Esophagus muscularis mucosa (tissue), 3 donors: ENCODE results near the gene TMEM121.

Source experiments
- POLR2A ChIP-seq: fragments of 450-650 bp; IDR thresholded peaks from one replicate; pipeline ENCODE4 v1.6.1; 2017; ENCODE audit warnings: antibody characterized with exemption, moderate library complexity, mild to moderate bottlenecking, low read depth
- POLR2AphosphoS5 ChIP-seq, 2 donors: sonication (generic); formaldehyde crosslinking; IDR thresholded peaks; one replicate each; pipeline ENCODE4 v1.6.1; 2017; ENCODE audit warnings: antibody characterized with exemption in 2 of 2
- TF ChIP-seq, protein P1 (sequence below), 3 experiments: fragments of 200-600 bp in 2 of 3; fragments of 450-650 bp in 1 of 3; sonication (generic) in 2 of 3; IDR thresholded peaks; one replicate each; pipeline ENCODE4 v1.5.1; 2017 to 2019; ENCODE audit warnings: antibody characterized with exemption in 3 of 3, mild to moderate bottlenecking in 2 of 3, moderate library complexity in 1 of 3

DNA sequence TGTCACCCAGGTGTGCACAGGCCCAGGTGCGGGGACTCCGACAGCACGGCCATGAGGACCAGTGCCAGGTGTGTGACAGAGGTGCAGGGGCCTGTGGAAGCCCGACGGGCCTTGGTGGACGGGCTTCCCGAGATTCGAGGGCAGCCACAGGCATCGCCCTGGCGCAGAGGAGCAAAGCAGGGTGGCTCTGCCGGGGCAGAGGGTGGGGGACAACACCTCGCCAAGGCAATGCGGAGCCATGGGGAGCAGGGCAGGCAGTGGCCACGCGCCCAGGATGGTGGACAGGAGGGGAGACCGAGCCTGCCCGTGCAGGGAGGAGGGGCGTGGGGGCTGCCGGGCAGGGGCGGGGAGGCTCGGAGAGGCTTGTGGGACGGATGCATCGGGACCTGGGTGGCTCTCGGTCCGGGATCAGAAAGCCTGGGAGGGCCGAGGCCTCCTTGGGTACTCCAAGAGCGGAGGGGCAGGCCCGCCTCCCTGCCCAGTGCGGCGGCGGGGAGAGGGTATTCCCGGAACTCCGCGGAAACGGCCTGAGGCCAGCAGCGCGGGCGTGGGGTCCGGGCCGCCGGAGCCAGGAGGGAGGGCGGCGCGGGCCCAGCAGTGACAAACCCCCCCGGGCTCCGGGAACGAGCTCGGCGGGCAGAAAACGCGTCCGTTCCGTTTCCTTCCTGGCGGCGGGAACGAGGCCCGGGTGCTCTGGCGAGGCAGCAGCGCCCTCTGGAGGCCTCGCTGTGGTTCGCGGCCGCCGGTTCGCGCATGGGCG, 1.6 kb downstream of the TMEM121 start:
- TF ChIP-seq POLR2AphosphoS5 (IDR thresholded peaks at IDR 0.05) = peak; percentile 69 to 79
- TF ChIP-seq, protein P1, sequence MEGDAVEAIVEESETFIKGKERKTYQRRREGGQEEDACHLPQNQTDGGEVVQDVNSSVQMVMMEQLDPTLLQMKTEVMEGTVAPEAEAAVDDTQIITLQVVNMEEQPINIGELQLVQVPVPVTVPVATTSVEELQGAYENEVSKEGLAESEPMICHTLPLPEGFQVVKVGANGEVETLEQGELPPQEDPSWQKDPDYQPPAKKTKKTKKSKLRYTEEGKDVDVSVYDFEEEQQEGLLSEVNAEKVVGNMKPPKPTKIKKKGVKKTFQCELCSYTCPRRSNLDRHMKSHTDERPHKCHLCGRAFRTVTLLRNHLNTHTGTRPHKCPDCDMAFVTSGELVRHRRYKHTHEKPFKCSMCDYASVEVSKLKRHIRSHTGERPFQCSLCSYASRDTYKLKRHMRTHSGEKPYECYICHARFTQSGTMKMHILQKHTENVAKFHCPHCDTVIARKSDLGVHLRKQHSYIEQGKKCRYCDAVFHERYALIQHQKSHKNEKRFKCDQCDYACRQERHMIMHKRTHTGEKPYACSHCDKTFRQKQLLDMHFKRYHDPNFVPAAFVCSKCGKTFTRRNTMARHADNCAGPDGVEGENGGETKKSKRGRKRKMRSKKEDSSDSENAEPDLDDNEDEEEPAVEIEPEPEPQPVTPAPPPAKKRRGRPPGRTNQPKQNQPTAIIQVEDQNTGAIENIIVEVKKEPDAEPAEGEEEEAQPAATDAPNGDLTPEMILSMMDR (IDR thresholded peaks at IDR 0.05) = peak; percentile 84 to 94 (median 90)
- no peak for TF ChIP-seq POLR2A
